NOMO-1 treated with DMSO at 0.1 percent for 48 hours (cell line): ENCODE data around the gene MAVS.
A peak's percentile ranks its signal among the peaks of the same experiment; 100 is the strongest.
"Not testable (repeated sequence)": the region's sequence is repeated elsewhere in the genome, so short reads cannot be mapped to it uniquely, and the experiment has no call there.

ENCODE experiments used
- DNase-seq: peaks from one replicate; lab custom pipeline; 2025; ENCODE audit not compliant: unreplicated experiment; lab: John Stamatoyannopoulos, UW

Gene MAVS

GRCh38 chr20:3885715-3886114 lies 39.1 kb downstream of the MAVS start:
- no peak for DNase-seq

DNA sequence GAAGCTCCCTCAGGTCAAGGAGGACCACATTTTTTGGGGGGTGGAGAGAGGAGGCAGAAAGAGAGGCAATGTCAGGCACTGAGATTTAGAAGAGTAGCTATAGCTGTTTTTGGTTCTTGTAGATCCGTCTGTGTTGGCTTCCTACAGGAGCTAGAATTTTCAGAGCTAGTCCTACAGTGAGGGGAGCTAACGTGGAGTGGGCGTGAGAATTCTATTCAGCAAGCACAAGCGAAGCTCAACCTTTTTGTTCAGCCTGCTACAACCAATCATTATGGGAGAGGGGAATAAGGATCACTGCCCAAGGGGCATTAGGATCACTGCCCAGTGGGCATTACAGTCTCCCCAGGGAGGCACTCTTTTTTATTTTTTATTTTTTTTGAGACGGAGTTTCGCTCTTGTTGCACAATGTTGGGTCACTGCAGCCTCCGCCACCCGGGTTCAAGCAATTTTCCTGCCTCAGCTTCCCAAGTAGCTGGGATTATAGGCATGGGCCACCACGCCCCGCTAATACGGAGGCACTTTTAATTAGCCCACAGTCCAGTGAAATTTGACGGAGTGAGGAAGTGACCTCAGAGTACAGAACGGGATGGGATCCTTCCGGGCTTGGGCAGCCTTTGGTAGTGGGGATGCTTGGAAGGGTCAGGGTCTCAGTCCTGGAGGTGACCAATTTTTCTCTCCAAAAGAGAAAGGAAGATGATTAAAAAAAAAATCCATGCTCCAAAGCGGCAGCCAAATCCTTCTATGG lies 41.4 kb downstream of the MAVS start:
- no peak for DNase-seq

GRCh38 chr20:3888622-3889488 lies 42.2 kb downstream of the MAVS start, which contains the start of gene PANK2:
TSS of gene PANK2 (plus strand) at chr20:3889387.
- peak; percentile 97 for DNase-seq

DNA sequence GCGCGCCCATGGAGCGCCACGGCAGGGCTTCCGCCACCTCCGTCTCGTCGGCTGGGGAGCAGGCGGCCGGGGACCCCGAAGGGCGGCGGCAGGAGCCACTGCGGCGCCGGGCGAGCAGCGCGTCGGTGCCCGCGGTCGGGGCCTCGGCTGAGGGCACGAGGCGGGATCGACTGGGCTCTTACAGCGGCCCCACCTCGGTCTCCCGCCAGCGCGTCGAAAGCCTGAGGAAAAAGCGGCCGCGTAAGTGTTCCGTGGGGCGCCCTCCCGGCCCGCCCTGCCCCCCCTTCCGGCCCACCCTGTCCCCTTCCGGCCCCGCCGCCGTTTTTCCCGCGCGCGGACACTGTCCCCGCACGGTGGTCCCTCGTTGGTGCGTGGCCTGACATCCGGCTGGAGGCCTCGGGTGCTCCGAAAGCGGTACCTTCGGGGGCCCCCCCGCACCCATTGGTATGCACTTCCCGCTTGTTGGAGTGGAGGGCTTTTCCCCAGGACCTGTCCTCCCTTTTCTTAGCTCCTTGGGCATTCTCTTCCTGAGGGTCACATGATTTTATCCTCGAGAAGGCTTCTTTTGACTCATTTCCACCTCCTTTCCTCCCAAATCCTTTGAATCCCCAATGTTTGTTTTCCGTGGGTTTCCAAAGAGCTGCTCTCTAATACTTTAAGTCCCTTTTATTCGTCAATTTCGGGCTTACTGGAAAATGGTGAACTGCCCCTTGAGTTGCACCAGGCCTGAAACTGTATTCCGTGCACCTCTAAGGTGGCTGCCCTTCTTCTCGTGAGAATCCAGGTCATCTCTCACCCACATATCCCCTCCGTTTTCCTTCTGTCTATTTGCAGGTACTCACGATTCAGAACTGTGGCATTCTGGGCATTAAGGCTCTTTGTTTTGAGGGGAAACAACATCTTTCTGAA lies 43.1 kb downstream of the MAVS start:
- no peak for DNase-seq

- peak; percentile 18 for DNase-seq
Measured at GRCh38 chr20:3890398-3890751, 43.7 kb downstream of the MAVS start.

- peak; percentile 13 for DNase-seq
Measured at GRCh38 chr20:3890999-3891929, 44.6 kb downstream of the MAVS start.

DNA sequence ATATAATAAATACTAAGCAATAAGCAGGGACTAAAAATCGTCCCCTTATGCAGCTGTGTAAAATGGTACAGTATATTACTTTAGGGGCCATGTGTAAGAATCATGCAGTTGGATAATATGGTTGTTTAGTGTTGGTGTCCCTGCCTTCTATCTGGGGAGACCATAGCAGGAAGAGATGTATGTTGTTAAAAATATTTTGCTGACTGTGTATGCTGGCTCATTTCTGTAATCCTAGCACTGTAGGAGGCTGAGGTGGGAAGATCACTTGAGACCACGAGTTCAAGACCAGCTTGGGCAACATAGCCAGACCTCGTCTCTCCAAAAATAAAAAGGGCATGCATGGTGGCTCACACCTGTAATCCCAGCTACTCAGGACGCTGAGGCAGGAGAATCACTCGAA lies 48.2 kb downstream of the MAVS start:
- DNase-seq: no peak

DNA sequence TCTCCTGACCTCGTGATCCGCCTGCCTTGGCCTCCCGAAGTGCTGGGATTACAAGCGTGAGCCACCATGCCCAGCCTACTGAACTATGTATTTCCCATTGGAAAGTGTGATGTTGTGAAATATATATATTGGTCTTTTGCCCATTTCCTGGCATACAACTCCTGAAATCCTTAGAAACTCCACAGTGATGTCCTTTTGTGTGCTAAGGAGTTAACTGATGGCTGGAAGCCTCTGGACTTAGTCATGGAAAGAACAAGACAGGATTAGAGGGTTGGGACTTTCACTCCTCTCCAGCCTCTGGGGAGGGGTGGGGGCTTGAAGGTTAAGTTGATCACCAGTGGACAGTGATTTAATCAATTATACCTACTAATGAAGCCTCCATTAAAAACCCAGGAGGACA lies 49.7 kb downstream of the MAVS start:
- no peak for DNase-seq

- no peak for DNase-seq
Measured at GRCh38 chr20:3896853-3897583, 50.4 kb downstream of the MAVS start.

GRCh38 chr20:3898181-3898580 lies 51.5 kb downstream of the MAVS start:
- DNase-seq: not testable (repeated sequence)

DNA sequence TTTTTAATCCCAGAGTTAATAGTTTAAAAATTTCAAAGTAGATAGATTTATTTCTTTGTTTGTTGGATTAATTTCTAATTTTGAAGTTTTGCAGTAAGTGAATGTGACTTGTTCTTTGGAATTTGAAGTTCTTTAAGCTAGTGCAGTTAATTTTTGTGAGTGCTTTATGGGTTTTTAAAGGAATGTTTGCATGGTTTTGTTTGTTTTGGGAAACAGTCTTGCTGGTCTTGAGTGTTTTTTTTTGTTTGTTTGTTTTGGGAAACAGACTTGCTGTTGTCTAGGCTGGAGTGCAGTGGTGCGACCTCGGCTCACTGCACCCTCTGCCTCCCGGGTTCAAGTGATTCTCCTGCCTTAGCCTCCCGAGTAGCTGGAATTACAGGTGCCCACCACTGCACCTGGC lies 52.0 kb downstream of the MAVS start:
- DNase-seq: no peak

- DNase-seq: no peak
Measured at GRCh38 chr20:3900187-3900604, 53.6 kb downstream of the MAVS start.

- DNase-seq: peak; percentile 93
Measured at GRCh38 chr20:3901028-3901705, 54.5 kb downstream of the MAVS start.

DNA sequence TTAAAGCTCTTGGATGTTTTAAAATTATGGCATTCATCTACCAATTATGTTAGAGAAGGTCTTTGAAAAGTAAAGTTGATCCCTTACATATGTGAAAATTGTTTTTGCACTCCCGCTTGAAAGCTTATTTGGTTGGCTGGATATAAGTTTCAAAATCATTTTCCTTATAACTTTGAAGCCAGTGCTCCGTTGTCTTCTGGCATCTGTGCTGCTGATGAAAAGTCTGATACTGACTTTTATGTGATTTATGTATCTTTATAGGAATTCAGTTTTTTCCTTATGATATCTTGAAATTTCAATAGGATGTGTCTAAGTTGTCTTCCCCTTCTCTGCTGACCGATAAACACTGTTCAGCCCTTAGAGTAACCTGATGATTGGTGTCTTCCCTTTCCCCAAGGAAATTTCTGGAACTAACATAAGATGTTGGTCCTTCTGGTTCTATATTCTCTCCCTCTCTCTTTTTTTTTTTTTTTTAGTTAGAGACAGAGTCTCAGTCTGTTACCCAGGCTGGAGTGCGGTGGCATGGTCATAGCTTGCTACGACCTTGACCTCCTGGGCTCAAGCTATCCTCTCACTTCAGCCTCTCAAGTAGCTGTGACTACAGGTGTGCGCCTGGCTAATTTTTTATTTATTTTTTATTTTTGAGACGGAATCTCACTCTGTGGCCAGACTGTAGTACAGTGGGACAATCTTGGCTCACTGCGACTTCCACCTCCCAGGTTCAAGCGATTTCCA lies 55.2 kb downstream of the MAVS start:
- DNase-seq: no peak

GRCh38 chr20:3902446-3902845 lies 55.8 kb downstream of the MAVS start:
- DNase-seq: no peak

GRCh38 chr20:3904224-3904623 lies 57.6 kb downstream of the MAVS start:
- no peak for DNase-seq

DNA sequence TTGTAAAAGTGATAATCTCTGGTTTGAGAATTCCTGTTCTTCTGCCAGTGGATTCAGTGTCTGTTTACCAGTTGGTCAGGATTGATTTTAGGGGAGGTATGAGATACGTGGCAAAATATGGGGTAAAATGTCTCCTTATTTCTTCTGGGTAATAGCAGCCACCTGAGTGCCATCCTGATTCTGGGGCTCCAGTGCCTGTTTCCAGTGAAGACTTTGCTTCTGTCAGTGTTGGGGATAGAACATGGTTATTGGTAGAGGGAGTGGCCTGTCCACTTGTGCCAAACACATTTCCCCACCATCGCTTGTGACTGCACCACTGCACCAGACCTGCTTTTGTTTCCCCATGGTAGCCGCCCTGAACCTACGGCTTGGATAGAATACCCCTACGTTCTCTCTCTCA lies 58.2 kb downstream of the MAVS start:
- no peak for DNase-seq
